A172 (cell line): ENCODE data around the gene CABP4. TPM values are rescaled to one million over a fixed set of nuclear protein-coding genes. Genes with fewer than 3 reads are reported as not detected.

Source experiments
- DNase-seq: peaks from one replicate; pipeline ENCODE4 v3.0.0-alpha.2; 2015; ENCODE audit warnings: low spot score
- total RNA-seq: library from RNA; depleted of rRNA; stranded (reverse); fragments of >200 nt; shearing (Covaris generic); gene quantifications from 2 replicates; pipeline ENCODE4 v1.2.3, GENCODE V29; 2014; rRNA removed

The CABP4 gene
- total RNA-seq, result not detected in 2 replicates

- DNase-seq, result no peak
These were observed at the start of gene CABP4 for GRCh38 chr11:67455054-67455453. Gene CABP4 (plus strand): TSS chr11:67455354. CDS start chr11:67455424, 70 bp downstream.

DNA sequence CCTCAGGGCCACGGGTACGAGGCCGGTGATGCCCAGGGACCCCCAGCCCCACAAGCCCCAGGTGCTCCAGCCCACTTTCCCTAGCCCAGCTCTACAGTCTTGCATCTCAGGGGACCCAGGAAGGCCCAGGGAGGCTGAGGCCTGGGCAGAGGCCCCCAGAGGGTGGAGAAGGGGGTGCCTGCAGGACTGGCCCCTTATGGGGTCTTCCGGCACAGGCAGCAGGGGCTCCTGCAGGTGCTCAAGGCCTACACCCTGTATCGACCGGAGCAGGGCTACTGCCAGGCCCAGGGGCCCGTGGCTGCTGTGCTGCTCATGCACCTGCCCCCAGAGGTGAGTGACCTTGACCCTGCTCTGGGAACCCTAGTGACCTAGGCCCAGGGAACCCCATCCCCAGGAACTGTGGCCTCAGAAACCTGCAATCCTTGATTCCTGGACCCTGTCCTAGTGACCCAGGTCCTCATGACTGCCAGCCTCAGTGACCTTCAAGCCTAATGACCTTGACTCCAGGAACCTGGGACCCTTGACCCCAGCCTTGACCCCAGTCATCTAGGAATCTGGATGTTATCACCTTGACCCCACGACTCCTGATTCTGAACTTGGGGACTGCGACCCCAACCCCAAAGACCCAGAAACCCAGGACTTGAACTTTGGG, 49.3 kb upstream of the CABP4 start:
- DNase-seq, result no peak

DNA sequence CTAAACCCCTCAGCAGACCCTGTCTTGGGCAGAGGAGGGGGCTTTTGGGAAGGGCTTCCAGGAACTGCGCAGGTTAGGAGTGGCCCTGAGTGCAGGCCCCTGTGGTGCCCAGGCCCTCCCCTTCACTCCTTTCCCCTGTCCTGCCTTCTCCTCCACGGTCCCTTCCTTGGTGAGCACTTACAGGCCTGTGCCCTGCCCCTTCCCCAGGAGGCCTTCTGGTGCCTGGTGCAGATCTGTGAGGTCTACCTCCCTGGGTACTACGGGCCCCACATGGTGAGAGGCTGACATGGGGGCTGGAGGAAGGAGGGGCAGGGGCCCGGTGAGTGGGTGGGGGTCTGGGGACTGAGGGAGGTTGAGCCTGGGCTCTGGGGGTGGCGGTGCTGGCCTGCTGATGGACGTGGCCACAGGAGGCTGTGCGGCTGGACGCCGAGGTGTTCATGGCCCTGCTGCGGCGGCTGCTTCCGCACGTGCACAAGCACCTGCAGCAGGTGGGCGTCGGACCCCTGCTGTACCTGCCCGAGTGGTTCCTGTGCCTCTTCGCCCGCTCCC, 48.7 kb upstream of the CABP4 start:
- no peak for DNase-seq

DNA sequence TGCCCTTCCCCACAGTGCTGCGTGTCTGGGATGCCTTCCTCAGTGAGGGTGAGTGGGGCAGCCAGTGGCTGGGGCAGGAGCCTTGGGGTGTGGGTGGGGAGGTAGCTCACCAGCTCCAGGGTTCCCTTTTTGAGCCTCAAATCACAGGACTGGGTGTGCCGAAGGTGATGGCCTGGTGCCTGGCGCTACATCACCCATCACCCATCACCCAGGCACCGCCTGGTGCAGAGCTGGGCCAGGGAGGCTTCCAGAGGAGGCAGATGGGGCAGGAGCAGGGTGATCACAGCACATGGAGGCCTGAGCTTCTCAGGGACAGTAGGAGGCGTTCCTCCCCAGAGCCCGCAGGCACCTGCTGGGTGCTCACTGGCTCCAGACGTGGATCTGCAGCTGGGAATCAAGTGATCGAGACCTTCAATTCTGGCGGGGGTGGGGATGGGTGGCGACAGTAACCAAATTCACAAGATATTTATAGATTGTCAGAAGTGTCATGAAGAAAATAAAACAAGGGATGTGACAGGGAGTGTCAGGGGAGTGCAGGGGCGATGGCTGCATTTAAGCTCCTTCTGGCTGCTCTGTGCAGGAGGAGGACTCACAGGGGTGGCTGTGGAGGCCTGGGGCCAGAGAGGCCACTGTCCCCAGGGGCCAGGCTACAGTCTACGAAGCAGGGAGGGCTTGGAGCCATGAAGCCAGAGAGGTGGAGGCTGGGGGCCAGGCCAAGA, 48.0 kb upstream of the CABP4 start:
- no peak for DNase-seq

DNA sequence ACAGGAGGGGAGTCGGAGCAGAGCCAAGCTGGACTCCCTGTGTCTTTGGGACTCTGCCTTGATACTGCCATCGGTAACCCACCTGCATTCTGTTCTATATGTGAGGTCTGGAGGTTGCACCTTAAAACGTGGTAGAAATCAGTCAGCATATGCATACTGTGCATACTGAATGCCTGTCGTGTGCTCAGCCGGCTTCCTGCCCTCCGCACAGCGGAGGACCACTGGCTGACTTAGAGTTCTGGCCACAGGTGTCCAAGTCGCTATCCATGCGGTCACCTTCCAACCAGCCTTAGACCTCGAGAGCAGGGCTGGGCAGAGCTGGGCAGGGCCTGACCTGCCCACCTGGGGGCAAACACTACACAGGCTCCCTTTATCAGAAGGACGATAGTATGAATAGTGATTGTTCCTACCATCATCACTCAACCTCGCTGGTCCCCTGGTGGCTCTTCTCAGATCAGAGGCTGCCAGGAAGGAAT, 47.4 kb upstream of the CABP4 start:
- DNase-seq, result no peak

DNA sequence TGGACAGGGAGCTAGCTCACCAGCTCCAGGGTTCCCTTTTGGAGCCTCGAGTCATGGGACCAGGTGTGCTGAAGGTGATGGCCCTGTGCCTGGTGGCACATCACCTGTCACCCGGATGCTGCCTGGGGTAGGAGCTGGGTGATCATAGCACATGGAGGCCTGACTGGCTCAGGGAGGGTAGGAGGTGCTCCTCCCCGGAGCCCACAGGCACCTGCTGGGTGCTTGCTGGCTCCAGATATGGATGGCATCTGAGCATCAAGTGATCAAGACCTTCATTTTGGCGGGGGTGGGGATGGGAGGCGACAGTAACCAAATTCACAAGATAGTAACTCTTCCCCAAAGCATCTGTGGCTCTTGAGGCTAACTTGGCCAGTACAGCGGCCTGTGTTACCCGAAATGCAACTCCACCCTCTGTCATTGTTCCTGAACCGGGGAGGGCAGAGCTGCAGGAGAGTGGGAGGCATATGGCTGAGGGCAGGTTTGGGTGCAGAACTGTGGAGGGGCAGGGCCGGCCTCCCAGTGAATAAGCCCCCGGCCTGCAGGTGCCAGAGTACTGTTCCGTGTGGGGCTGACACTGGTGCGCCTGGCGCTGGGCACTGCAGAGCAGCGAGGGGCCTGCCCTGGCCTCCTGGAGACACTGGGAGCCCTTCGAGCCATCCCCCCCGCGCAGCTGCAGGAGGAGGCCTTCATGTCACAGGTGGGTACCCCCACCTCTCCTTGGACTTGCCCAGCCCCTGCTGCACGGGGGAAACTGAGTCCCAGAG, 46.5 kb upstream of the CABP4 start:
- no peak for DNase-seq

- no peak for DNase-seq
These were observed 45.9 kb upstream of the CABP4 start for GRCh38 chr11:67409261-67409666.

GRCh38 chr11:67409781-67410368, 45.3 kb upstream of the CABP4 start:
- no peak for DNase-seq

- DNase-seq, result no peak
These were observed 44.8 kb upstream of the CABP4 start for GRCh38 chr11:67410369-67410831.

GRCh38 chr11:67410984-67411784, 44.0 kb upstream of the CABP4 start:
- DNase-seq, result no peak

DNA sequence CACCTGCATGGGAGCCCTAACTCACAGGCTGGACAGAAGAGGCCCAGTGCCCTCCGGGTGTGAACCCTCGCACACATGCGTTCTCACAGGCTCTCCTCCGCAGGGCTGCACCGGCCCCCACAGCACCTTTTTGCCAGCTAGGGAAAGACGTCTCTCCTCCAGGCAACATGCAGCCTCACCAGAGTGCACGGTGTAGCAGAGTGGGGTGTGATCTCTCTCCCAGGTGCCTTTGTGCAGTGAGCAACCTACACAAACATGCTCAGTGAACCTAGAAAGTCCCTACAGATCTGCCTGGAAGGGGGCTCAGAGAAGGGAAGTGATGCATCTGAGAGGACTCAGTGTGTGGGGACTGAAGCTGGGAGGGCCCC, 43.4 kb upstream of the CABP4 start:
- DNase-seq, result no peak

DNA sequence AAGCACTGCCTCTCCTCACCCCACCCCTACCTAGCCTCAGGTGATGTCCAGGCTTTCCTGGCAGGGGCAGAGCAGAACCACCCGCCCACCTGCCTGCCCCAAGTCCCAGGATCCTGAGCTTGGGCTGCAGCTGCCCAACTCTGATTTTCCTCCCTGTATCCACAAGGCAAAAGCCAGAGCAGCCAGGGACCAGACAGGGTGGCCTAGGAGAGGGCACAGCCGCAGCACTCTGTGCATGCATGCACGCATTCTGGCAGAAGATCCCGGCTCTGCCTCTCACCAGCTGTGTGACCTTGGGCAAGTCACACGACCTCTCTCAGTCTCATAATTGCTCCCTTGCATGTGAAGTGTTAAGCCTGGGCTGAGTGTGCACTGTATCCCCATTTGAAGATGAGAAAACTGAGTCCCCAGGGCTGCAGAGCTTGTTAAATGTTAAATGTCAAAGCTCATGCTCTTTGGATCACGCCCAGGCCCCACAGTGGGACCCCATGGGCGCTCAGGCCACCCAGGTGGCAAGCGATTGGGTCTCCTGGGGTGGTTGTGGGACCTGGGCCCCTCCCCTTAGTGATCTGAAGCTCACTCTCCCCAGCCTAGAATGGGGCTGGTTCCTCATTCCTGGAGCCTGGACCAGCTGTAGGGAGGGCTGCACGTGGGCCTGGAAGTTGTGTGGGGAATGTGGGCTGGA, 42.5 kb upstream of the CABP4 start:
- no peak for DNase-seq

DNA sequence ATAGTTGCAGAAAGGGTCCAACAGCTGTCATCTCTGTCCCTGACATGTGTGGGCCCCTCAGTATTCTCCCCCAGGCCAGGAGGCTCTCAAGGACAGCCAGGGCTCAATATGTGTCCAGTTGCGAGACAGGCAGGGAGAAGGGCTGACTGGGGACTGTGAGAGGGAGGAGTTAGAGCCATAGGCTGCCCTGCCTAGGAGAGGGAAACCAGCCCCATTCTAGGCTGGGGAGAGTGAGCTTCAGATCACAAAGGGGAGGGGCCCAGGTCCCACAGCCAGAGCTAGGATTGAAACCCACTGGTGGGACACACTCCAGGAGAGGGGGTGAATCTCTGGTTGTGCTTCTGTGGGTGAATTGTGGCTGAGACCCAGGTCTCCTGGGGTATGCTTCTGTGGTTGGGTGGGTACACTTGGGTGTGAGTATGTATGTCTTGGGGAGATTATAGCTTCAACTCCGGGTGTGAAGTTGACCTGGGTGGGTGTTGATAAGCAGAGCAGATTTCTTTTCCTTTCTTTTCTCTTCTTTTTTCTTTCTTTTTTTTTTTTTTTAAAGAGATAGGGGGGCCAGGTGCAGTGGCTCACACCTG, 41.8 kb upstream of the CABP4 start:
- DNase-seq, result no peak

DNA sequence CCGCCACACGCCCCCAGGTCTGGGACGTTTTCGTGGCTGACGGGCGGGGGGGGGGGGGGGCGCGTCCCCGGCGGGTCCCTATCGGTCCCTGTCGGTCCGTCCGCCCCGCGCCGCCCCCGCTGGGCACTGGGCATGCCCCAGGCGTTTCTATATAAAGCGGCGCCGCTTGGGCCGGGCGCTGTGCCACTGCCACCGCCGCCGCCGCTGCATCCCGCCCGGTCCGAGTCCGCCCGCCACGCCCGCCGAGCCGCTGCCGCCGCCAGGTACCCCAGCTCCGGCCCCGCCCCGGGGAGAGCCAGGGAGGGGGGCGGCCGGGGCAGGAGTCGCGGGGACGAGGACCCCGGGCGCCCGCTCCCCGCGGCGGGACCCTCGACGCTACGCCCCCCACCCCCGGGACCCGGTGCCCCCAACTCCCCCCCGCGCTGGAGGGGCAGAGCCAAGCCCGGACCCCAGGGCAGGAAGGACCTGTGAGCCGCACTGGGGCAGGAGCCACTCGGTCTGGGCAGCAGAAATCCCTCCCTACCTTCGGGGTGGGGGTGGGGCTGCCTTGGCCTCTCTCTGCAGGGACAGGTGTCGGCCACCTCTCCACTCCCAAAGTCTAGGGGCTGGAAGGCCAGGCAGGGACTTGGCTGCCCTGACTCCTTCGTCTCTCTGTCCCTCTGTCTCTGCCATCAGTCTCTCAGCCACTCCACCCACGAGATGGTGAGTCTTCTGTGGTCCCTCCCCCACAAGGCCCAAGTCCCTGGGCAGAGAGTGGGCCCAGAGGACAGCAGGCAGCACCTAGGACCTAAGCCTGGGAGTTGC, 39.5 kb upstream of the CABP4 start, which contains the start of gene CARNS1:
Gene CARNS1 (plus strand): TSS at position 178 of the 804 bp plus-strand sequence. CDS start 522 bp downstream, at position 700.
- DNase-seq, result no peak

GRCh38 chr11:67416416-67417335, 38.5 kb upstream of the CABP4 start:
- peak; percentile 42 for DNase-seq

- DNase-seq, result no peak
These were observed 37.7 kb upstream of the CABP4 start for GRCh38 chr11:67417425-67417824.

DNA sequence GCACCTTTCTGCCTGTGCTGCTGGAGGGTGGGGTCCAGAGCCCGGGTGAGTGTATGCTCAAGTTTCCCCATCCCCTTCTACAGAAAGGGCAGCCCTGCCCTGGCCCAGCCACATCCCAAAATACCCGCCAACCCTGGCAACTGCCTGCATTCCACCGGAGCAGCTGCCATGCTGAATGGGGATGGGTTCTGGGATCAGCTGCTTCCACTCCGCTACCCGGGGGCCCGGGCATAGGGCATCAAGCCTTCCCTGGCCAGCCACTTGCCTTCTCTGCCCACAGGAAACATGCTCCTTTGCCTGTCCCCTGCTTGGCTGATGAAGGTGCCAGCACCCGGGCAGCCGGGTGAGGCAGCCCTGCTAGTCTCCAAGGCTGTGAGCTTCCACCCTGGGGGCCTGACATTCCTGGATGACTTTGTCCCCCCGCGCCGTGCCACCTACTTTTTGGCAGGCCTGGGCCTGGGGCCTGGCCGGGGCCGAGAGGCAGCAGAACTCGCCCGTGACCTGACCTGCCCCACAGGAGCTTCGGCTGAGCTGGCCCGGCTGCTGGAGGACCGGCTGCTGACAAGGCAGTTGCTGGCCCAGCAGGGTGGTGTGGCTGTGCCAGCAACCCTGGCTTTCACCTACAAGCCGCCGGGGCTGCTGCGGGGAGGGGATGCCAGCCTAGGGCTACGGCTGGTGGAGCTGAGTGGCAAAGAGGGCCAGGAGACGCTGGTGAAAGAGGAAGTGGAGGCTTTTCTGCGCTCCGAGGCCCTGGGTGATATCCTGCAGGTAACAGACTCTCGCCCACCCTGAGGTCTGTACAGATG, 36.5 kb upstream of the CABP4 start:
- DNase-seq, result no peak
